Neural crest cell (in vitro differentiated cells): Measurements from ENCODE around the gene CAPZB. TPM values are rescaled to one million over a fixed set of nuclear protein-coding genes. Genes with fewer than 3 reads are reported as not detected.
A peak's percentile ranks its signal among the peaks of the same experiment; 100 is the strongest.

Source experiments
- DNase-seq: peaks from one replicate; pipeline ENCODE4 v3.0.0; 2021; ENCODE audit warnings: low read depth, mixed read lengths, low spot score
- H3K27ac Mint-ChIP-seq: one replicate; pipeline ENCODE4 v1.8.0; 2021; ENCODE audit warnings: mild to moderate bottlenecking, mixed read lengths; ENCODE audit not compliant: unreplicated experiment
- H3K27me3 Mint-ChIP-seq: 2 replicates; pipeline ENCODE4 v1.8.0; 2021; ENCODE audit warnings: low read depth, mild to moderate bottlenecking, mixed read lengths
- H3K36me3 Mint-ChIP-seq: 2 replicates; pipeline ENCODE4 v1.8.0; 2021; ENCODE audit warnings: low read depth, mild to moderate bottlenecking, mixed read lengths
- H3K4me1 Mint-ChIP-seq: 2 replicates; pipeline ENCODE4 v1.8.0; 2021; ENCODE audit warnings: mixed read lengths
- H3K4me3 Mint-ChIP-seq: one replicate; pipeline ENCODE4 v1.8.0; 2021; ENCODE audit warnings: mild to moderate bottlenecking, mixed read lengths
- H3K9me3 Mint-ChIP-seq: 2 replicates; pipeline ENCODE4 v1.8.0; 2021; ENCODE audit warnings: mixed read lengths
- total RNA-seq: library from RNA; stranded (reverse); gene quantifications from 2 replicates; pipeline ENCODE4 v1.2.1, GENCODE V29; 2021
- TF ChIP-seq, protein P1 (sequence below): fragments of 200-600 bp; sonication (generic); conservative IDR thresholded peaks from 2 replicates; pipeline ENCODE4 v1.5.0; 2021; ENCODE audit warnings: antibody characterized with exemption, mild to moderate bottlenecking

Gene CAPZB
- total RNA-seq, 1 donor from 2014 or later: 256 TPM

DNA sequence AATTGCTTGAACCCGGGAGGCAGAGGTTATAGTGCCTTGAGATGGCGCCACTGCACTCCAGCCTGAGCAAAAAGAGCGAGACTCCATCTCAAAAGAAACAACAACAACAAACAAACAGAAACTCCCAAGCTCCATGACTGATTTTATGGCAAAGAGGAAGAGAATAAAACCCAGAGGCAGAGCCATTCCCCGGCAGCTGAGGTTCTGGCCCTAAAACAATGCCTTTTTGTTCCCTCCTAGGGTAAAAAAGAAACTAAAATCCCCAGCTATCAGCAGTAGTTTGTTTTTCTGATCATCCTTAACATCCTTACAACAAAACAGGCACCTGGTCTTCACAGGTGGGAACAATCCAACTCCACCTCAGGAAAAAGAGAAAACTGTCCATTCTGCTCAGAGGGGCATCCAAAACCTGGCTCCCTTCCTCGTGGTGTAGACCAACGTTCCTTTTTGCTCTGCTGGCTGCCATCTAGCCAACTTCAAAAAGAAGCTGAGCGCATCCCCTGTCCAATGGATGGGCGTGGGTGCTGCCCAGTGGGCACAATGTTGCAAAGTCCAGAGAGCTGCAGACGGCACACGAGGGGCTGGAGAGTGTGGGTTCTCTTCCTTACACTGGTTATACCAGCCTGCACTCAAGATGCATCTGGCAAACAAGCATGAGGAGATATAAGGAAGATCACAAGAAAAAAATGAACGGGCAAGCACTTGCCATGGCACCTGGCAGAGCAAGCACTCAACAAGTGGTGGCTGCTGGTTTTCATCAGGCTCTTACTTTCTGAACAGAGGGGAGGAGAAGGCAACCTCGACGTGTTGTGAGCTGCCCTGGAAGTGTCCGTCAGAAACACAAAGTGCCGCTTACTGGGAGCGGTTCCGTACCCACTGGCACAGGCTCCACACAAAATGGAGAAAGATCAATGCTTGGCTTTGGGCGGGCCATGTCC lies 118.5 kb downstream of the CAPZB start:
- Mint-ChIP-seq H3K4me1 (peaks cover 10% of the 10 kb centered on the region), H3K4me3 (no peak overlapping the region), H3K36me3 (no peaks in the 10 kb centered on the region), H3K27me3 (no peaks in the 10 kb centered on the region), H3K27ac (no peak overlapping the region), H3K9me3 (no peaks in the 10 kb centered on the region)
- TF ChIP-seq, protein P1, sequence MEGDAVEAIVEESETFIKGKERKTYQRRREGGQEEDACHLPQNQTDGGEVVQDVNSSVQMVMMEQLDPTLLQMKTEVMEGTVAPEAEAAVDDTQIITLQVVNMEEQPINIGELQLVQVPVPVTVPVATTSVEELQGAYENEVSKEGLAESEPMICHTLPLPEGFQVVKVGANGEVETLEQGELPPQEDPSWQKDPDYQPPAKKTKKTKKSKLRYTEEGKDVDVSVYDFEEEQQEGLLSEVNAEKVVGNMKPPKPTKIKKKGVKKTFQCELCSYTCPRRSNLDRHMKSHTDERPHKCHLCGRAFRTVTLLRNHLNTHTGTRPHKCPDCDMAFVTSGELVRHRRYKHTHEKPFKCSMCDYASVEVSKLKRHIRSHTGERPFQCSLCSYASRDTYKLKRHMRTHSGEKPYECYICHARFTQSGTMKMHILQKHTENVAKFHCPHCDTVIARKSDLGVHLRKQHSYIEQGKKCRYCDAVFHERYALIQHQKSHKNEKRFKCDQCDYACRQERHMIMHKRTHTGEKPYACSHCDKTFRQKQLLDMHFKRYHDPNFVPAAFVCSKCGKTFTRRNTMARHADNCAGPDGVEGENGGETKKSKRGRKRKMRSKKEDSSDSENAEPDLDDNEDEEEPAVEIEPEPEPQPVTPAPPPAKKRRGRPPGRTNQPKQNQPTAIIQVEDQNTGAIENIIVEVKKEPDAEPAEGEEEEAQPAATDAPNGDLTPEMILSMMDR: no peak
- DNase-seq: no peak

DNA sequence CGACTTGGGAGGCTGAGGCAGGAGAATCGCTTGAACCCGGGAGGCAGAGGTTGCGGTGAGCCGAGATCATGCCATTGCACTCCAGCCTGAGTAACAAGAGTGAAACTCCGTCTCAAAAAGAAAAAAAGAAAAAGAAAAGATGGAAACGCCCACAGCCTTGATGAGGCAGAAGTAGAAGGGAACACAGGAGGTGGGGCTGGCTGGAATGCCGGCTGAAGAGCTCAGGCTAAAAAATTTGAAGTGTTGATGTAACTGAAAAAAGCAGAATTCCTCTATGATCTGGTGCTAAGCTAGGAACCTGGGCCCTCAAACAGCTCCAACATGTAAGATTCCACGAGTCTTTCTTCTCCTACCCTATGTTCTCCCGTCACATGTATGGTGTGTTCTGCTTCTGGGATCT lies 119.6 kb downstream of the CAPZB start:
- Mint-ChIP-seq H3K4me3 (no peak overlapping the region), H3K9me3 (no peaks in the 10 kb centered on the region), H3K4me1 (peaks cover 16% of the 10 kb centered on the region), H3K27me3 (no peaks in the 10 kb centered on the region), H3K36me3 (no peaks in the 10 kb centered on the region), H3K27ac (no peak overlapping the region)
- TF ChIP-seq, protein P1: no peak
- no peak for DNase-seq

DNA sequence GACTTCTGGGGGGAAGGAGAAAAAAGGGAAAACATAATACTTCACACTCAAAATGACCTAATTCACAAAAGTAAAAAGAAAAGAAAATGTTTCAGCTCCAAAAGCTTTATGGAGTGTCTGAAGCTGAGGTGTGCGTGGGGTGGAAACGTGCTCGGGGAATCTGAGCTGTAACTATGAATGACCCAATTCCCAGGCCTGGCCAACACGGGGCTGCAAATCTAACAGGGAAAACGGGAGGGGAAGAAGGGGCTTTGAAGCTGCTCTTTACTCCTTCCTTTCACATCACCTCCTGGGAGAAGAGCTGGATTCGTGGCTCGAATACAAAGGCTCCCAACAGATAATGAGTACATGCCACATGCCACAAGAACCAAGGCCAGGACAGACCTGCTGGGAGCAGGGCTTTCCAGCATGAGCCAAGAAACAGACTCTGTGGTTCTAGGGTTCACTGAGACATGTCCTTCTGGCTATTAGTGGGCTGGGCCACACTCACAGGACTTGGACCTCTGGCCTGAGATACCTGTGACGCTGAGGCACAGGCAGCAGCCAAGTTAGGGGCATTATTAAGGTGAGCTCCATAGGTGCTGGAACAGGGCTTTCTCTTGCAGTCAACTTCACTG lies 121.7 kb downstream of the CAPZB start:
- no peak for DNase-seq
- peaks cover 16% of the 10 kb centered on the region for H3K4me1 Mint-ChIP-seq
- TF ChIP-seq, protein P1: no peak
- H3K4me3 Mint-ChIP-seq: no peak overlapping the region
- no peaks in the 10 kb centered on the region for H3K9me3 Mint-ChIP-seq
- no peak overlapping the region for H3K27ac Mint-ChIP-seq
- no peaks in the 10 kb centered on the region for H3K36me3 Mint-ChIP-seq
- H3K27me3 Mint-ChIP-seq: no peaks in the 10 kb centered on the region

DNA sequence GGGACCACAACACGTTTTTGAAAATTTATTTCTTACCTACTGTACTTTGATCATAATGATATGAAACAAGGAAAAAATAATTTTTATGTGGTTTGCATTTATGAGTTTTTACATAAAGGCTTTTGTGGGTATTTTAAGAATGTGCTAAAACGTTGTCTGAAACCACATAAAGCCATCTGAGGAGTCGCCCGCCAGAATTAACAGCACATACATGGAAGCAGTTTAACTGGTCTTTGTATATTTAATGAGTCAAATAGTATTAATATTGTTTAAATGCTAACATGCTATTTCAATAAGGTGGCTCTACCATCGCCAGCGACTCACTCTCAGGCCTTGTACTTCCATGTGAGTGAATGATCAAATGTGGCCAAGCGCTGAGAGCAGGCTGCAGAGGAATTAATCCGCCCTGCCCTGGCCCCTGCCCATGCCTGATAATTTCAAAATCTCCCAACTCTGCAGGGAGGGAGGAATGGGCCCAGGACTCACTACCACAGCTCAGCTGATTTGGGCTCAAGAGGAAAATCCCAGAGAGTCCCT lies 123.7 kb downstream of the CAPZB start:
- Mint-ChIP-seq H3K27ac (no peak overlapping the region), H3K36me3 (no peaks in the 10 kb centered on the region), H3K4me3 (no peak overlapping the region), H3K27me3 (no peaks in the 10 kb centered on the region), H3K4me1 (peaks cover 9% of the 10 kb centered on the region), H3K9me3 (no peaks in the 10 kb centered on the region)
- TF ChIP-seq, protein P1: no peak
- DNase-seq: no peak

DNA sequence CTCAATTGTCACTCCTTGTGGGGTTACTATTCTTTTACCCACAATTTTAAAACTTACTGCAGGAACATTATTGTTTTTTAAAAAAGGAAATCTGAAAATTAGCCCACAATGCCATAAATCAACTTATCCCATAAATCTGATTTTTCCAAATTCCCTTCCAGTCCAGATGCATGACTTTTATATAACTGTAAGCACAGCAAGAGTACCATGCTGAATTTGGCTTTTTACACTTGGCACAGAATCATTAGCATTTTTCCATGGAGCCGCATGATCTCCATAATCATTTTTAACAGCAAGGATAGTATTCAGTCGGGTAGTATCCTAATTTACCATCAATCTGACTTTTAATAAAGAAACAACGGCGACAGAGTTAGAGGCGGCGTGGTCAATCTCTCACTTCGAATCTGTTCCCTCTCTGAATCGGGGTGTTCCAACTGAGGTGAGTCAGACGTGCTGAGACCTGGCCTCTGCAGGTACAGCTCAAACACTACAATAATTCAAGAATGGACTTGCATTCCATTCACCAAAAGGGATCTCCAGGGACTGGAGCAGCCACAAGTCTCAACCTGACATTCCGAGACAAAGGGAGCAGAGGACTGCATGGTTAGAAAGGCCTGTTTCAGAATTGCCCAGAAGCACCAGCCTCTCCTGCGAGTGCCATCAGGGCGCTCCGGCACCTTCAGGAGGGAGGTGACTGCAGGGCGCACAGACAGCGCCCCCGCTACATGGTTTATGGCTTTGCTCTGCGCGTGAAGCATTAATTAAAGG lies 124.3 kb downstream of the CAPZB start:
- DNase-seq: no peak
- peaks cover 5% of the 10 kb centered on the region for H3K4me1 Mint-ChIP-seq
- TF ChIP-seq, protein P1: no peak
- H3K9me3 Mint-ChIP-seq: no peaks in the 10 kb centered on the region
- no peak overlapping the region for H3K4me3 Mint-ChIP-seq
- H3K36me3 Mint-ChIP-seq: no peaks in the 10 kb centered on the region
- H3K27me3 Mint-ChIP-seq: no peaks in the 10 kb centered on the region
- H3K27ac Mint-ChIP-seq: peak overlapping the region; percentile 79
